Measurements from ENCODE around the gene CDKN2B-AS1.

CDKN2B-AS1 gene

GRCh38 chr9:21993007-21993406 lies 1.6 kb upstream of the CDKN2B-AS1 start:
- H3K36me3 Mint-ChIP-seq, result peaks cover 2% of the 10 kb centered on the region
- no peak overlapping the region for H3K27ac Mint-ChIP-seq
- peaks cover 5% of the 10 kb centered on the region for H3K9me3 Mint-ChIP-seq
- peak overlapping the region; percentile 94 for H3K4me3 Mint-ChIP-seq
- peaks cover 13% of the 10 kb centered on the region for H3K4me1 Mint-ChIP-seq
- peaks cover 37% of the 10 kb centered on the region for H3K27me3 Mint-ChIP-seq

GRCh38 chr9:21993893-21994555 lies 567 bp upstream of the CDKN2B-AS1 start, which contains the start of gene CDKN2A:
CDKN2A (minus strand) TSS chr9:21994392.
- Mint-ChIP-seq H3K27ac (no peak within 1 kb of the TSS), H3K36me3 (peaks cover 2% of the 10 kb centered on the region), H3K4me1 (peaks cover 13% of the 10 kb centered on the region), H3K4me3 (peak within 1 kb of the TSS; percentile 94), H3K9me3 (peaks cover 5% of the 10 kb centered on the region), H3K27me3 (peaks cover 31% of the 10 kb centered on the region)

GRCh38 chr9:21995006-21995665 lies 545 bp downstream of the CDKN2B-AS1 start:
- H3K36me3 Mint-ChIP-seq, result peaks cover 2% of the 10 kb centered on the region
- peaks cover 29% of the 10 kb centered on the region for H3K27me3 Mint-ChIP-seq
- no peaks in the 10 kb centered on the region for H3K9me3 Mint-ChIP-seq
- peaks cover 13% of the 10 kb centered on the region for H3K4me1 Mint-ChIP-seq
- peak overlapping the region; percentile 94 for H3K4me3 Mint-ChIP-seq
- no peak overlapping the region for H3K27ac Mint-ChIP-seq

GRCh38 chr9:21995666-21996398 lies 1.2 kb downstream of the CDKN2B-AS1 start:
- no peaks in the 10 kb centered on the region for H3K9me3 Mint-ChIP-seq
- peaks cover 13% of the 10 kb centered on the region for H3K4me1 Mint-ChIP-seq
- H3K36me3 Mint-ChIP-seq, result no peaks in the 10 kb centered on the region
- H3K4me3 Mint-ChIP-seq, result peak overlapping the region; percentile 94
- peaks cover 26% of the 10 kb centered on the region for H3K27me3 Mint-ChIP-seq
- no peak overlapping the region for H3K27ac Mint-ChIP-seq

- Mint-ChIP-seq H3K27ac (no peak overlapping the region), H3K36me3 (no peaks in the 10 kb centered on the region), H3K4me1 (peaks cover 13% of the 10 kb centered on the region), H3K9me3 (no peaks in the 10 kb centered on the region), H3K27me3 (peaks cover 28% of the 10 kb centered on the region), H3K4me3 (peak overlapping the region; percentile 94)
These were observed 1.8 kb downstream of the CDKN2B-AS1 start for GRCh38 chr9:21996438-21996837.

- Mint-ChIP-seq H3K36me3 (no peaks in the 10 kb centered on the region), H3K27ac (no peak overlapping the region), H3K9me3 (no peaks in the 10 kb centered on the region), H3K27me3 (peaks cover 28% of the 10 kb centered on the region), H3K4me3 (peak overlapping the region; percentile 94), H3K4me1 (peaks cover 13% of the 10 kb centered on the region)
These were observed 2.3 kb downstream of the CDKN2B-AS1 start for GRCh38 chr9:21996858-21997257.

- peaks cover 31% of the 10 kb centered on the region for H3K27me3 Mint-ChIP-seq
- H3K27ac Mint-ChIP-seq, result peak overlapping the region; percentile 31
- H3K4me3 Mint-ChIP-seq, result no peak overlapping the region
- H3K9me3 Mint-ChIP-seq, result no peaks in the 10 kb centered on the region
- H3K36me3 Mint-ChIP-seq, result no peaks in the 10 kb centered on the region
- H3K4me1 Mint-ChIP-seq, result peaks cover 13% of the 10 kb centered on the region
These were observed 2.9 kb downstream of the CDKN2B-AS1 start for GRCh38 chr9:21997480-21997879.

GRCh38 chr9:21998026-21998425 lies 3.4 kb downstream of the CDKN2B-AS1 start:
- Mint-ChIP-seq H3K27me3 (peaks cover 31% of the 10 kb centered on the region), H3K4me1 (peaks cover 13% of the 10 kb centered on the region), H3K9me3 (no peaks in the 10 kb centered on the region), H3K4me3 (no peak overlapping the region), H3K36me3 (no peaks in the 10 kb centered on the region), H3K27ac (no peak overlapping the region)

GRCh38 chr9:22002038-22002437 lies 7.4 kb downstream of the CDKN2B-AS1 start:
- no peak overlapping the region for H3K27ac Mint-ChIP-seq
- peaks cover 50% of the 10 kb centered on the region for H3K27me3 Mint-ChIP-seq
- H3K4me3 Mint-ChIP-seq, result no peak overlapping the region
- peaks cover 11% of the 10 kb centered on the region for H3K4me1 Mint-ChIP-seq
- H3K9me3 Mint-ChIP-seq, result no peaks in the 10 kb centered on the region
- H3K36me3 Mint-ChIP-seq, result no peaks in the 10 kb centered on the region

GRCh38 chr9:22005021-22005701 lies 10.6 kb downstream of the CDKN2B-AS1 start:
- Mint-ChIP-seq H3K27me3 (peaks cover 56% of the 10 kb centered on the region), H3K36me3 (no peaks in the 10 kb centered on the region), H3K9me3 (no peaks in the 10 kb centered on the region), H3K4me3 (peak overlapping the region; percentile 43), H3K27ac (peak overlapping the region; percentile 30), H3K4me1 (peaks cover 25% of the 10 kb centered on the region)

- Mint-ChIP-seq H3K4me3 (no peak overlapping the region), H3K27ac (peak overlapping the region; percentile 30), H3K27me3 (peaks cover 61% of the 10 kb centered on the region), H3K36me3 (no peaks in the 10 kb centered on the region), H3K9me3 (no peaks in the 10 kb centered on the region), H3K4me1 (peaks cover 25% of the 10 kb centered on the region)
These were observed 11.4 kb downstream of the CDKN2B-AS1 start for GRCh38 chr9:22005702-22006606.

- Mint-ChIP-seq H3K4me3 (peak overlapping the region; percentile 59), H3K27me3 (peaks cover 65% of the 10 kb centered on the region), H3K4me1 (peaks cover 25% of the 10 kb centered on the region), H3K27ac (no peak overlapping the region), H3K36me3 (no peaks in the 10 kb centered on the region), H3K9me3 (no peaks in the 10 kb centered on the region)
These were observed 13.8 kb downstream of the CDKN2B-AS1 start for GRCh38 chr9:22008384-22008716.

- Mint-ChIP-seq H3K4me1 (peaks cover 25% of the 10 kb centered on the region), H3K4me3 (peak within 1 kb of the TSS; percentile 70), H3K36me3 (no peaks in the 10 kb centered on the region), H3K27me3 (peaks cover 66% of the 10 kb centered on the region), H3K27ac (peak within 1 kb of the TSS; percentile 41), H3K9me3 (no peaks in the 10 kb centered on the region)
These were observed 14.3 kb downstream of the CDKN2B-AS1 start, which contains the start of gene CDKN2B for GRCh38 chr9:22008717-22009505. CDKN2B (minus strand) TSS chr9:22009305; CDS start chr9:22008953, 352 bp downstream.

- peaks cover 25% of the 10 kb centered on the region for H3K4me1 Mint-ChIP-seq
- no peaks in the 10 kb centered on the region for H3K36me3 Mint-ChIP-seq
- peak overlapping the region; percentile 44 for H3K4me3 Mint-ChIP-seq
- H3K27me3 Mint-ChIP-seq, result peaks cover 61% of the 10 kb centered on the region
- no peak overlapping the region for H3K27ac Mint-ChIP-seq
- H3K9me3 Mint-ChIP-seq, result no peaks in the 10 kb centered on the region
These were observed 14.9 kb downstream of the CDKN2B-AS1 start for GRCh38 chr9:22009506-22009867.
